ENCODE results near the gene EIF4E.
"Not testable (repeated sequence)": the region's sequence is repeated elsewhere in the genome, so short reads cannot be mapped to it uniquely, and the experiment has no call there.

Gene EIF4E

GRCh38 chr4:98928505-98929340 is at the start of gene EIF4E:
Gene EIF4E, minus strand, starts transcription at chr4:98929133. Its CDS starts 21 bp downstream, at chr4:98929112.
- DNase-seq (ENCODE audit: low read depth, low spot score) = peak; percentile 97

GRCh38 chr4:98977557-98977956 is 48.6 kb upstream of the EIF4E start:
- DNase-seq (ENCODE audit: low read depth, low spot score) = no peak

- DNase-seq (ENCODE audit: low read depth, low spot score) = no peak
These were observed 47.8 kb upstream of the EIF4E start for GRCh38 chr4:98976716-98977115.

DNA sequence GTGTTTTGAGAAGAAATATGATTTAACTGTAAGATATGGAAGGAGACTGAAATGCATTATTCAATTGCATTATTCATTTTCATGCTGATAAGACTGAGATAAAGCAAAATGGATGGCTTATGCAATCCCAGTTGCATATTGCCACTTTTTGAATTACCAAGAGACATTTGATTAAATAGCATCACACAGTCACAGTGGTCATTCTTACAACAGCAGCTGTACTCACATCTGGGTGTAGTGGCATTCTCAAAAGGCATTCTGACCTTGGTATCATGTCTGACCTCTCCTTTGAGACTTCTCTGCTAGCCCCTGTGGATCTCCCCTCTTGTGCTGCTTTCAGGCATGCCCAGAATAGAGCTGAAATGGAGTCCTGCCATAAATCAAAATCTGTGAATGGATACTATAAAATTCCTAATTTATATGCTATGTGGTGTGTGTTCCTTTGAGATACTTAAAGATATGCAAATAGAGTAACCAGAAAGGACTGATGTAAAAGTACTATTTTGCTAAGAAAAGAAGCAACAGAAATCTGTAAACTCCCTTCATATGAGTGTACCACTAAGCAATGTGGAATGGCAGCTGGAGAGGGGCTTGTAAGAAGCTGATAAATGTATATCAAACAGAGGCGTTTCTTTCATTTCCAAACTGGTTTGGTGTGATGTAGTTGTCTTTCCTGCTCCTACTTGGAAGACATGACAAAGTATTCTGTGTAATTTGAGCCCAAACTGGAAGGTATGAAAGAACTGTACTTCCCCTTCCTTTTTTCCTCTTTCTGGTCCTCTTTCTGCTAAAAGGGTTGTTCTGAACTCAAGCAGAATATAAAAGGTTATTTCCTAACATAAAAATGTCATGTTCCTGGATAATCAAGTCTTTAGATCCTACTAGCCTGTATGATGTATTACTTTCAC is 41.2 kb upstream of the EIF4E start:
- no peak for DNase-seq (ENCODE audit: low read depth, low spot score)

GRCh38 chr4:98967786-98968329 is 38.9 kb upstream of the EIF4E start:
- no peak for DNase-seq (ENCODE audit: low read depth, low spot score)

DNA sequence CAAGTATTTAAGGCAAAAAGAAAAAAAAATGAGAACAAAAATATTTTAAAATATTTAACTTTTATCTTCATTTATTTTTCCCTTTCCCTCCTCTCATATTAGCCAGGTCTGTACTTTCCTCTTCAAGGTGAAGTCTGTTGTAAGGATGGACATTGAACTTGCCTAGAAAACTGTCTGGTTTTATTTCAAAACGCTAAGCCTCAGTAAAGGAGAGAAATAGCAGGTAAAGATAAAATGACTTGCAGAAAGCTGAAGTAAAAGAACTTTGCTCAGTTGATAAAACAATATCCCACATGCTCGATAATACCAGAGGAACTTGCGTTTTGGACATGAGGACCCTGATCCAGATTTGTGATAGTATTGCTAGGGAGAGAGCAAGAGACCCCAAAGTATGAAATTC is 38.0 kb upstream of the EIF4E start:
- no peak for DNase-seq (ENCODE audit: low read depth, low spot score)

DNA sequence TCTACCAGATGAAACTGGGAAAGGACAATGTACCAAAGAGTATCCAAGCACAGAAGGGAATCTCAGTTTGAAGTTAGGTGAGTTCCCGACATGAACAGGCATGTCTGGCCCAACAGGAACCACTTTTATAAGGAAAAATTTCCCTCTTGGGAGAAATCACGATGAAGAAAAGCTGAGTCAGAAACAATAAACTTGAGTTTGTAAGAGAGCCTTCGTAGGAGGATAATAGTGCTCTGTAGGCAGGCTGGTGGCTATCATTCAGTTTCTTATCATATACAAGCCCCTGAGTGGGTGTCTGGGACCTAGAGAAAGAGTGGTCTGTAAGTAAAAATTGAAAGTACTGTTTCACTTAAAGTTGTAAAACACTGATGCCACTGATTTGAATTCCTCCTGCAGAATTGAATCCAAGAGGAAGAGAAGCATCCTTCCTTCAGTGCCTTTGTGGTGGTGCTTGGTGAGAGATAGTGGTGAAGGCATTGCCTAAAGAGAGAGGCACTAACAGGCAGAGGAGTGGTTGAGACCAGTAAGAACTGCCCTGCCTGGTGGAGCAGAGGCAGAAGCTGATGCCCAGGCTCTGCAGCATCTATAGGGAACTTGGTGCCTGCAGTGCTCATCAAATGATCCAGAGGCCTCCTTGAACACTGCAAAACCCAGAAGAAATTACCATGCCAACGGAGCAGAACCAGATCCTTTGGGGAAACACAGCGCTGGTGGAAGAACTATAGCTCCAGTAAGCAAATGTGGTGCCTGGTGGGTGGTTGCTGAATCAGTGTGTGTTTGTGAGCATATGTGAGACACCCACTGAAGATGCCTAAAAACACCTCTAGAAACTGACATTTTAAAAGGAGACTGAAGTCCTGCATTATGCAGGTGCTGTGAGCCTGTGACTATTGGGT is 34.9 kb upstream of the EIF4E start:
- DNase-seq (ENCODE audit: low read depth, low spot score) = no peak

DNA sequence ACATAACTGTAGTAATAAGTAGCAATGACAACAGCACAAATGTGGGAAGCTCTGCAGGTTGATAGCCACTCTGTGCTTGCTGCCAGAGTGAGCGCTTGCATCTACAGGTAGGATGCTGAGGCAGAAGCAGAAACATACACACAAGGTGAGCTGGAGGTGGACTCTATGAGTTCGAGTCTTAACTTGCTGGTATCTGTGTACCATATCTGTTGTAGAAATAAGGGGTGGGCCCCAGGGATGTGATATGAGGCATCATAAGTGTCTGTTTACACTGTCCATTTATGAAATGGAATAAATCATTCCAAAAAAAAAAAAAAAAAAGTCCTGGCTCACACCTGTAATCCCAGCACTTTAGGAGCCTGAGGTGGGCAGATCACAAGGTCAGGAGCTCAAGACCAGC is 32.8 kb upstream of the EIF4E start:
- no peak for DNase-seq (ENCODE audit: low read depth, low spot score)

GRCh38 chr4:98959411-98959810 is 30.5 kb upstream of the EIF4E start:
- no peak for DNase-seq (ENCODE audit: low read depth, low spot score)

GRCh38 chr4:98958065-98958464 is 29.1 kb upstream of the EIF4E start:
- DNase-seq (ENCODE audit: low read depth, low spot score) = no peak

DNA sequence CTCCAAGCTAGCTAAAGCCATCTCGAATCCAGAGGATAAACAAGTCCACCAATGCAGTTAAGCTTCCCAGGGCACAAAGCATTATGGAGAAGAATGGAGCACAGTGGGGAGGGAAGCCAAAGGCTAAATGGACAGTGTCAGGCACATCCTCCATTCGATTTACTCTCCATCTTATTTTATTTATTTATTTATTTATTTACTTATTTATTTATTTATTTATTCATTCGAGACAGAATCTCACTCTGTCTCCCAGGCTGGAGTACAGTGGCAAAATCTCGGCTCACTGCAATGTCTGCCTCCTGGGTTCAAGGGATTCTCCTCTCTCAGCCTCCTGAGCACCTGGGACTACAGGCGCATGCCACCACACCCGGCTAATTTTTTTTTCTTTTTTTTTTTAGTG is 26.3 kb upstream of the EIF4E start:
- DNase-seq (ENCODE audit: low read depth, low spot score) = no peak

DNA sequence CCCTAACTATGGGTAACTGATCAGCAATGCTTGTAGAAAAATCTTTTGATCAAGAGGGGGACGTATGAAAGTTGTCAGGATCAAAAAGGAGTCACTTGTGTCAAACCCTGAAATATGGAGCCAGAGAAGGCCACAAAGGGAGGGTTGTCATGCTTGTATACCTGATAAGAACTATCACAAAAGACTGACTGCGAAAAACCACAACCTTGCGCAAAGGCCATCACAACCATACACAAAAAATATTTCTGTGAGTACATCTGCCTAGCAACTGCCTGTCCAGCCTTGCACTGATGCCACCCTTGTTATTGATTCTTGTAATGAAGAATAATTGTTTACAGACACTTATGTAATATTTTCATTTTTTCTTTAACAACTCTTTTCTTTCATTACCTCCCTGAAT is 22.8 kb upstream of the EIF4E start:
- DNase-seq (ENCODE audit: low read depth, low spot score) = no peak

DNA sequence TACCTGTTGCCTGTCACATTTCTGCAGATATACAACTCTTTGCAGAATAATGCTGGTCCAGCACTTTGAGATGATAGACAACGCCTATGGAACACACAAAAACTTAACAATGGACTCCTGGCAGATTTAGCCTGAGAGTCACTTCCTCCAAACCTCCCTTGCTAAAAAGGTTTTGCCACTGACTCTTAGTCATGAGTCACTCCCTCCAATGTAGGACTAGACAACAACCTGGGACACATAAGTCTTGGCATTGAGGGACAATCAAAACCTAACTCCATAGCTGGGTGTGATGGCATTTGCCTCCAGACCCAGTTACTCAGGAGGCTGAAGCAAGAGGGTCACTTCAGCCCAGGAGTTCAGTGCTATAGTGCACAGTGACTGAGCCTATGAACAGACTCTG is 22.0 kb upstream of the EIF4E start:
- DNase-seq (ENCODE audit: low read depth, low spot score) = no peak

DNA sequence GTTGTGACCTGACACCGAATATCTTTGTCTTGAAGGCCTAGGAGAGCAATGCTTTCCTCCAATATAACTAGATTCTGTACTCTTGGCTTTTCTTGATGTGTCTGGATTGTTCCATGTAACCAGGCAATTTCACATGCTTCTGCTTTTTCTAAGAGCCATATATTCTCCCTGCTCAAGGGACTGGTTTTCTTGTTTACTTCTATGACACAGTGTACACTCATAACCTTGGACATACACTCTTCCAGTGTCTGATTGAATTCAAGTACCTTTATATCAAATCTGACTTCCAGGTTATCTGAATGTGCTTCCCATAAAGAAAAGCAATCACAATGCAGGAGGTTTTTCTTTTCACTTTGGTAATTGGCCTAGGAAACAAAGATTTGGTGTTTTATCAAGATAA is 17.4 kb upstream of the EIF4E start:
- no peak for DNase-seq (ENCODE audit: low read depth, low spot score)

DNA sequence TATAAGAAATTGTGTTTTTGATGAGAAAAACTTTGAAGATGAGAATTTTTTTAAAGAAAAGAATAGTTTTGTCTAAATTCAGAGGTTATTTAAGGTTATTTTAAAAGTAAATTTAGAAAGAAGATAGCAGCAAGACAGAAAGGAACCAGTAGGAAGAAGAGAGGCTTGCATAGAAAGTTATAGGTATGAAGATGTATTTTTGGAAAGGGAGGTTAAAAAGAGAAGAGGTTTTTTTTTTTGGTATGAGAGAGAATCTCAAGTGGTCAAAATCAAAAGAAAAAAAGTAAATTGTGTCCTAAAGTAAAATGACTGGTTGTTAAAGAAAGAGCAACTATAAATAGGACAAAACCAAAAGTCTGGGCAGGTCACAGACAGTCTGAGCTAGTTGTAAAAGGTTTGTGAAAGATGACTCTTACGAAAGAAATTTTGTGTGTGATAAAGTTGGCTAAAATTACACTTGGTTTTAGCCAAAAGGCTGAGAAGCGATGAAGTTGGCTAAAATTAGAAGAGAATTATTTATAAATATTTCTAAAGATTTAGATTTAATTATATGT is 16.4 kb upstream of the EIF4E start:
- no peak for DNase-seq (ENCODE audit: low read depth, low spot score)

DNA sequence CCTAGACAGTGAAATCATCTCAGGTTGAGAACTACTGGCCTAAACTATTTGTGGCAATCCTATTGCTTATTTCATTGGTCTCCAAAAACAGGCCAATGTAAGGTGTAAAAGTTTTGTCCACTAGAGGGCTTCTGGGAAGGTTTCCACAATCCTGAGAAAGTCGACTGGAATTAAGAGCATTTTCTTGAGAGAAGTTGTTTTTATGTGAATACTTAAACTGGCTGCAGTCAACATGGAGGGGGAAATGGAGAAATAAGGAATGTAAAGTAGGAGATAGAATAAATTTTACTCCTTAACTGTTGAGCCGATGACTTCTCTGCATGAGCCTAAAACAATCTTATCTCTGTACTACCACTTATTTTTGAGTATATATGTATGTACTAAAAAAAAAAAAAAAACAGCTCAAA is 11.0 kb upstream of the EIF4E start:
- DNase-seq (ENCODE audit: low read depth, low spot score) = peak; percentile 46

DNA sequence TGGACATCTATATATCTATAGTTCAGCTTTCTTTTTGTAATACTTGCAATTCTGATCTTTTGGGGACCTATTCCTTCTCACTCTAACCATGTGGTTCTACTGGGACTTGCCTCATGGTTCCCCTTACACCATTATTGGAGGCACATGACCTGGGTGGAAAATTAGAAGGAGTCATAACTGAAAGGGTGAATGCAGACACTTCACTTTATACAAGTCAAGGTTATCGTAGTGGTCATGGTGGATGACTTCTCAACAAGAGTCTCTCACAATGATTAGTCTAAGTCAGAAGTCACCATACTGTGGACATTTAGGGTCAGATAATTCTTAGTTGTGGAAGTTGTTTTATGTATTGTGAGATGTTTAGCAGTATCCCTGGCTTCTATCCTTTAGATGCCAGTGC is 10.5 kb upstream of the EIF4E start:
- no peak for DNase-seq (ENCODE audit: low read depth, low spot score)

DNA sequence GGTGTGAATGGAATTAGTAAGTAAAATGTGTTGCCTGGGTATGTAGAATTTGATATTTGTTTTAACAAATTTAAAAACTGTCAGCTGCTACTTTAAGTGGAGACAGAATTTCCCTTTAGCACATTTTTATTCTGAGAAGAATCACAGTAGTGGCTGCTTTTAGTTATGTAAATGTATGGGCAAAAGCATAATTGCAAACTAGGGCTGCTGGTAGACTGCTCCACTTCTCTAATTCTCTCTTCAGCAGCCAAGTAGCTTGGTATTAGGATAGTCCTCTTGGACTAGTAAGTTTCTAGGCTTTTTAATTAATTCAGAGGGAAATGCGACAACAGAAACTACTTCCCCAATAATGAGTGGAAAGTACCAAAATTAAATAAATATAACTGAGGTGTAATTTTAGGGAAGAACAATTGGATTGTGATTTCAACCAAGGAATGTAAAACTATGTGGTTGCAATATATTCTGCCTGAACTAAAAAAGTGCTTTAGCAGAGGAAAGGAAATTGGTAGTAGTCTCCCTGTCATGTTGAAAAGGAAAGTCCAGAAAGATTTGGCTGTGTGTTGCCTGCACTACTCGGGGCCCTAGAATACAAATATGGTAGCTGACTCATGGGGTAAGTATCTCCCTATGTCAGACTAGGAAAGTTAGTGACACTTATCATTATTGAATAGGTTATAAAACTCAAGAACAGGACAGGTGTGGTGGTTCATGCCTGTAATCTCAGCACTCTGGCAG is 9.2 kb upstream of the EIF4E start:
- no peak for DNase-seq (ENCODE audit: low read depth, low spot score)

GRCh38 chr4:98935633-98936032 is 6.7 kb upstream of the EIF4E start:
- no peak for DNase-seq (ENCODE audit: low read depth, low spot score)

GRCh38 chr4:98934851-98935250 is 5.9 kb upstream of the EIF4E start:
- DNase-seq (ENCODE audit: low read depth, low spot score) = not testable (repeated sequence)
